Fibroblast of lung (primary cell): ENCODE measurements around the gene JARID2.

Experiments
- EZH2 ChIP-seq: IDR thresholded peaks from 2 replicates; pipeline ENCODE4 v1.5.1; 2012; ENCODE audit warnings: low read length, control low read depth, mild to moderate bottlenecking; ENCODE audit errors: missing control alignments
- TF ChIP-seq, protein P1 (sequence below), 2 donors: IDR thresholded peaks in 1 of 2; conservative IDR thresholded peaks in 1 of 2; 1 replicate in 1 of 2; 2 replicates in 1 of 2; pipeline ENCODE4 v1.5.1; 2011 to 2012; ENCODE audit warnings: low read length in 2 of 2, control low read depth in 1 of 2, inconsistent platforms in 1 of 2, low read depth in 1 of 2, mild to moderate bottlenecking in 1 of 2

GRCh38 chr6:15470746-15471145 lies 224.9 kb downstream of the JARID2 start:
- TF ChIP-seq, protein P1, sequence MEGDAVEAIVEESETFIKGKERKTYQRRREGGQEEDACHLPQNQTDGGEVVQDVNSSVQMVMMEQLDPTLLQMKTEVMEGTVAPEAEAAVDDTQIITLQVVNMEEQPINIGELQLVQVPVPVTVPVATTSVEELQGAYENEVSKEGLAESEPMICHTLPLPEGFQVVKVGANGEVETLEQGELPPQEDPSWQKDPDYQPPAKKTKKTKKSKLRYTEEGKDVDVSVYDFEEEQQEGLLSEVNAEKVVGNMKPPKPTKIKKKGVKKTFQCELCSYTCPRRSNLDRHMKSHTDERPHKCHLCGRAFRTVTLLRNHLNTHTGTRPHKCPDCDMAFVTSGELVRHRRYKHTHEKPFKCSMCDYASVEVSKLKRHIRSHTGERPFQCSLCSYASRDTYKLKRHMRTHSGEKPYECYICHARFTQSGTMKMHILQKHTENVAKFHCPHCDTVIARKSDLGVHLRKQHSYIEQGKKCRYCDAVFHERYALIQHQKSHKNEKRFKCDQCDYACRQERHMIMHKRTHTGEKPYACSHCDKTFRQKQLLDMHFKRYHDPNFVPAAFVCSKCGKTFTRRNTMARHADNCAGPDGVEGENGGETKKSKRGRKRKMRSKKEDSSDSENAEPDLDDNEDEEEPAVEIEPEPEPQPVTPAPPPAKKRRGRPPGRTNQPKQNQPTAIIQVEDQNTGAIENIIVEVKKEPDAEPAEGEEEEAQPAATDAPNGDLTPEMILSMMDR (conservative IDR thresholded peaks at IDR 0.05 in 1 of 2, IDR thresholded peaks at IDR 0.05 in 1 of 2; ENCODE audit: low read depth in 1 of 2, low read length in 2 of 2): no peak
- TF ChIP-seq EZH2: no peak
